Endothelial cell of umbilical vein (primary cell): Measurements from ENCODE around the gene CLCN5. TPM values are rescaled to one million over a fixed set of nuclear protein-coding genes. Genes with fewer than 3 reads are reported as not detected.

Experiments
- BruUV-seq: library from RNA; stranded (reverse); fragments of 400-500 nt; replicated peaks from 2 replicates; lab custom pipeline; 2021; lab: Mats Ljungman, UMichigan
- CTCF ChIA-PET: fragments of 300-600, 350-600 bp; sonication (Branson Sonifier 250); formaldehyde crosslinking; loops from one replicate; lab custom pipeline; 2021; ENCODE audit warnings: antibody characterized with exemption, inconsistent platforms; lab: Charles Lee
- POLR2A ChIA-PET: fragments of 300-600, 350-600 bp; sonication (Branson Sonifier 250); formaldehyde crosslinking; loops from one replicate; lab custom pipeline; 2021; ENCODE audit warnings: antibody characterized with exemption, inconsistent platforms; lab: Charles Lee
- DNase-seq: peaks from one replicate; pipeline ENCODE4 v3.0.0-alpha.2; 2011; ENCODE audit warnings: low read depth, low spot score
- FAIRE-seq: peaks from 2 replicates; lab custom pipeline; 2011; peaks lifted over from hg19 to GRCh38; lab: Jason Lieb, UNC
- H2AFZ ChIP-seq: 2 replicates; pipeline ENCODE4 v1.6.0; 2012; ENCODE audit warnings: low read depth, low read length, control low read depth, inconsistent platforms
- H3K27ac ChIP-seq: 2 replicates; pipeline ENCODE4 v1.5.1; 2011; ENCODE audit warnings: low read depth, mild to moderate bottlenecking, control low read depth, low read length, moderate library complexity; ENCODE audit not compliant: insufficient read depth
- H3K27me3 ChIP-seq, 2 experiments: 2 replicates each; pipeline versions ENCODE4 v1.6.0 to v1.6.1; 2011; ENCODE audit warnings: low read length in 2 of 2, mixed read lengths in 1 of 2; ENCODE audit not compliant: control insufficient read depth in 2 of 2, insufficient read depth in 2 of 2
- H3K36me3 ChIP-seq, 2 experiments: 2 replicates in 1 of 2; 3 replicates in 1 of 2; pipeline ENCODE4 v1.5.1; 2011; ENCODE audit warnings: low read length in 2 of 2, mild to moderate bottlenecking in 1 of 2, moderate library complexity in 1 of 2; ENCODE audit not compliant: control insufficient read depth in 2 of 2, insufficient read depth in 2 of 2; ENCODE audit errors: extremely low read depth in 1 of 2
- H3K4me1 ChIP-seq: 3 replicates; pipeline ENCODE4 v1.5.1; 2011; ENCODE audit warnings: mild to moderate bottlenecking, low read length; ENCODE audit not compliant: control insufficient read depth, insufficient read depth; ENCODE audit errors: extremely low read depth
- H3K4me2 ChIP-seq: 2 replicates; pipeline ENCODE4 v1.6.1; 2011; ENCODE audit warnings: low read length, control low read depth, mixed read lengths; ENCODE audit not compliant: insufficient read depth
- H3K4me3 ChIP-seq, 3 experiments: fragments of 200-600 bp in 1 of 3; sonication (generic), shearing (Covaris generic) in 1 of 3; replicated peaks in 1 of 3; 2 replicates each; pipeline ENCODE4 v1.5.1; 2011 to 2016; ENCODE audit warnings: control low read depth in 3 of 3, low read length in 3 of 3, mild to moderate bottlenecking in 2 of 3, inconsistent platforms in 1 of 3, low read depth in 1 of 3, moderate library complexity in 1 of 3; ENCODE audit not compliant: insufficient read depth in 1 of 3
- H3K79me2 ChIP-seq: 2 replicates; pipeline ENCODE4 v1.6.0; 2012; ENCODE audit warnings: low read length, inconsistent platforms; ENCODE audit not compliant: control insufficient read depth, insufficient read depth
- H3K9ac ChIP-seq: replicated peaks from 2 replicates; pipeline ENCODE3; 2011; ENCODE audit warnings: low read length, control low read depth; ENCODE audit not compliant: insufficient read depth; ENCODE audit errors: extremely low read depth
- H3K9me1 ChIP-seq: replicated peaks from 3 replicates; pipeline ENCODE4 v1.6.0; 2011; ENCODE audit warnings: mild to moderate bottlenecking, low read length; ENCODE audit not compliant: control insufficient read depth, insufficient read depth; ENCODE audit errors: extremely low read depth
- H3K9me3 ChIP-seq: replicated peaks from 2 replicates; pipeline ENCODE4 v1.5.1; 2012; ENCODE audit warnings: low read length, inconsistent platforms; ENCODE audit not compliant: control insufficient read depth, insufficient read depth
- H4K20me1 ChIP-seq: replicated peaks from 2 replicates; pipeline ENCODE3; 2011; ENCODE audit warnings: mild to moderate bottlenecking, low read length; ENCODE audit not compliant: control insufficient read depth, insufficient read depth; ENCODE audit errors: extremely low read depth
- EZH2 ChIP-seq: IDR thresholded peaks from 2 replicates; pipeline ENCODE4 v1.6.1; 2012; ENCODE audit warnings: borderline replicate concordance, low read depth, mild to moderate bottlenecking, moderate library complexity, low read length, inconsistent platforms; ENCODE audit not compliant: severe bottlenecking
- FOS ChIP-seq: IDR thresholded peaks from 2 replicates; pipeline ENCODE4 v1.6.1; 2011; ENCODE audit warnings: mild to moderate bottlenecking, low read length, moderate library complexity, borderline replicate concordance; ENCODE audit not compliant: insufficient read depth
- GATA2 ChIP-seq: IDR thresholded peaks from 2 replicates; pipeline ENCODE4 v1.7.0; 2011; ENCODE audit warnings: low read depth, mild to moderate bottlenecking, moderate library complexity, mixed read lengths, low read length; ENCODE audit not compliant: insufficient read length, insufficient read depth
- JUN ChIP-seq: IDR thresholded peaks from 2 replicates; pipeline ENCODE4 v1.6.1; 2011; ENCODE audit warnings: borderline replicate concordance, low read depth; ENCODE audit not compliant: insufficient read length, insufficient read depth
- MYC ChIP-seq: IDR thresholded peaks from one replicate; pipeline ENCODE4 v1.6.1; 2011; ENCODE audit warnings: mild to moderate bottlenecking, low read depth, low read length
- POLR2A ChIP-seq: IDR thresholded peaks from 2 replicates; pipeline ENCODE4 v1.6.1; 2012; ENCODE audit warnings: low read depth, mild to moderate bottlenecking, control low read depth, low read length
- POLR2AphosphoS5 ChIP-seq: IDR thresholded peaks from 2 replicates; pipeline ENCODE4 v1.6.1; 2012; ENCODE audit warnings: low read depth, mild to moderate bottlenecking, control low read depth, low read length, moderate library complexity; ENCODE audit not compliant: insufficient read depth
- dilution Hi-C: fragments of 300-500 bp; cut with MboI; formaldehyde crosslinking; loops from one replicate; pipeline ENCODE4 v1.15.0; 2019; ENCODE audit warnings: low sequenced_read_pairs; ENCODE audit not compliant: extremely low pct_ligation_motif_present
- intact Hi-C: fragments of 100-400 bp; cut with micrococcal nuclease; formaldehyde crosslinking; loops from one replicate; pipeline ENCODE4 v1.10.0; 2022
- polyA plus RNA-seq, 4 experiments: library from polyadenylated mRNA; depleted of rRNA in 3 of 4; stranded (reverse) in 3 of 4; unstranded in 1 of 4; fragments of >200 nt; gene quantifications; 2 replicates each; pipeline versions ENCODE4 v1.2.1 to v1.2.3, GENCODE V29; 2011 to 2012; ENCODE audit warnings: missing spikeins in 1 of 4
- total RNA-seq: library from RNA; stranded (reverse); gene quantifications from 2 replicates; pipeline ENCODE4 v1.2.3, GENCODE V29; 2021
- TF ChIP-seq, protein P1 (sequence below): IDR thresholded peaks from 2 replicates; pipeline ENCODE4 v1.6.1; 2011; ENCODE audit not compliant: insufficient read depth, insufficient read length
- TF ChIP-seq, protein P2 (sequence below), 2 donors: IDR thresholded peaks; 1 replicate in 1 of 2; 2 replicates in 1 of 2; pipeline ENCODE4 v1.5.1; 2011; ENCODE audit warnings: low read length in 2 of 2, mild to moderate bottlenecking in 2 of 2, moderate library complexity in 2 of 2, control low read depth in 1 of 2, inconsistent platforms in 1 of 2, low read depth in 1 of 2; ENCODE audit not compliant: insufficient read depth in 1 of 2; ENCODE audit errors: extremely low read depth in 1 of 2

The CLCN5 gene
- total and polyA plus RNA-seq, 2 donors (not counting 3 experiments of a cell fraction or from before 2014, with no cell fraction given), result 3.1 to 12.9 TPM

DNA sequence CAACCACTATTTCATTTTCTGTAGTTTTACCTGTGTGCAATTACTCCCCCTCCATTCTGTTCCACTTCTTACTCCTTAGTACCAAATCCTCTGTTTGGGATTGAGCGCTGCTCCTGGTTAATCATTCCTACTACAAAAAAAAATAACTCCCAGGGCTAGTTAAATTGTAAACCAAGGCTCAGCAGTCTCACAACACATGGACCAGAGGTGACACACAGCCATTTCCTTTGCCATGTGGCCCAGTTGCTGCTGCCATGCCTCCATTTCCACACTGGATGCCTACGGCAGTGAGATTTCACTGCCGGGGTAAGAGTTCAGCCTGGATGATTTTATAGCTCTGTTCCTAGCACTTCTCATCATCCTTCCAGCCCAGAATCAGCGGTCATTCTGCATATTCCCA lies 171.2 kb downstream of the CLCN5 start:
- FAIRE-seq (no peak), DNase-seq (no peak)
- Histone ChIP-seq H3K9me1 (no peaks in the 10 kb centered on the region), H3K36me3 (no peaks in the 10 kb centered on the region), H3K9me3 (no peaks in the 10 kb centered on the region), H3K27me3 (no peaks in the 10 kb centered on the region), H3K4me1 (no peaks in the 10 kb centered on the region), H3K4me3 (no peak overlapping the region), H3K4me2 (no peak overlapping the region), H2AFZ (no peak overlapping the region), H4K20me1 (no peaks in the 10 kb centered on the region), H3K79me2 (no peaks in the 10 kb centered on the region), H3K9ac (no peak overlapping the region), H3K27ac (no peak overlapping the region)
- ChIA-PET CTCF (no interaction called here), POLR2A (no interaction called here)
- BruUV-seq, result no TSS peak
- dilution Hi-C loops, result no loop called here
- TF ChIP-seq FOS (no peak), EZH2 (no peak), POLR2A (no peak), GATA2 (no peak), POLR2AphosphoS5 (no peak), JUN (no peak), MYC (no peak)
- TF ChIP-seq, protein P1, sequence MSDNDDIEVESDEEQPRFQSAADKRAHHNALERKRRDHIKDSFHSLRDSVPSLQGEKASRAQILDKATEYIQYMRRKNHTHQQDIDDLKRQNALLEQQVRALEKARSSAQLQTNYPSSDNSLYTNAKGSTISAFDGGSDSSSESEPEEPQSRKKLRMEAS, result no peak
- TF ChIP-seq, protein P2, sequence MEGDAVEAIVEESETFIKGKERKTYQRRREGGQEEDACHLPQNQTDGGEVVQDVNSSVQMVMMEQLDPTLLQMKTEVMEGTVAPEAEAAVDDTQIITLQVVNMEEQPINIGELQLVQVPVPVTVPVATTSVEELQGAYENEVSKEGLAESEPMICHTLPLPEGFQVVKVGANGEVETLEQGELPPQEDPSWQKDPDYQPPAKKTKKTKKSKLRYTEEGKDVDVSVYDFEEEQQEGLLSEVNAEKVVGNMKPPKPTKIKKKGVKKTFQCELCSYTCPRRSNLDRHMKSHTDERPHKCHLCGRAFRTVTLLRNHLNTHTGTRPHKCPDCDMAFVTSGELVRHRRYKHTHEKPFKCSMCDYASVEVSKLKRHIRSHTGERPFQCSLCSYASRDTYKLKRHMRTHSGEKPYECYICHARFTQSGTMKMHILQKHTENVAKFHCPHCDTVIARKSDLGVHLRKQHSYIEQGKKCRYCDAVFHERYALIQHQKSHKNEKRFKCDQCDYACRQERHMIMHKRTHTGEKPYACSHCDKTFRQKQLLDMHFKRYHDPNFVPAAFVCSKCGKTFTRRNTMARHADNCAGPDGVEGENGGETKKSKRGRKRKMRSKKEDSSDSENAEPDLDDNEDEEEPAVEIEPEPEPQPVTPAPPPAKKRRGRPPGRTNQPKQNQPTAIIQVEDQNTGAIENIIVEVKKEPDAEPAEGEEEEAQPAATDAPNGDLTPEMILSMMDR (IDR thresholded peaks at IDR 0.05; ENCODE audit: extremely low read depth in 1 of 2, insufficient read depth in 1 of 2, low read depth in 1 of 2, low read length in 2 of 2), result no peak
- intact Hi-C loops, result no loop called here
